MM.1S (cell line): ENCODE data around the gene DTX1.

Source experiments
- DNase-seq: peaks from one replicate; pipeline ENCODE4 v3.0.0-alpha.2; 2015
- H2AFZ ChIP-seq: fragments of 300-600 bp; sonication (generic); 2 replicates; pipeline ENCODE4 v1.6.0; 2016; ENCODE audit warnings: antibody characterized with exemption, low read length
- H3F3A ChIP-seq: fragments of 300-600 bp; sonication (generic); 2 replicates; pipeline ENCODE4 v1.6.1; 2016; ENCODE audit warnings: mild to moderate bottlenecking, antibody characterized with exemption, low read length, moderate library complexity, mixed read lengths; ENCODE audit not compliant: insufficient read depth
- H3K27ac ChIP-seq: fragments of 300-600 bp; sonication (generic); 2 replicates; pipeline ENCODE4 v1.5.1; 2016; ENCODE audit warnings: mild to moderate bottlenecking, low read length
- H3K27me3 ChIP-seq: fragments of 300-600 bp; sonication (generic); replicated peaks from 2 replicates; pipeline ENCODE4 v1.6.0; 2016; ENCODE audit warnings: low read length; ENCODE audit not compliant: insufficient read depth
- H3K36me3 ChIP-seq: fragments of 300-600 bp; sonication (generic); replicated peaks from 2 replicates; pipeline ENCODE4 v1.6.1; 2016; ENCODE audit warnings: mild to moderate bottlenecking, low read length, mixed read lengths; ENCODE audit not compliant: insufficient read depth
- H3K4me1 ChIP-seq: fragments of 300-600 bp; sonication (generic); 2 replicates; pipeline ENCODE4 v1.6.1; 2016; ENCODE audit warnings: low read length, mixed read lengths
- H3K4me2 ChIP-seq: fragments of 300-600 bp; sonication (generic); 2 replicates; pipeline ENCODE4 v1.6.0; 2016; ENCODE audit warnings: low read depth, low read length
- H3K4me3 ChIP-seq: fragments of 300-600 bp; sonication (generic); 2 replicates; pipeline ENCODE4 v1.5.1; 2016; ENCODE audit warnings: low read length, mixed read lengths
- H3K79me2 ChIP-seq: fragments of 300-600 bp; sonication (generic); 2 replicates; pipeline ENCODE4 v1.6.1; 2016; ENCODE audit warnings: mixed run types, low read length, mixed read lengths
- H3K9ac ChIP-seq: fragments of 300-600 bp; sonication (generic); 2 replicates; pipeline ENCODE4 v1.6.1; 2016; ENCODE audit warnings: low read length, mixed read lengths
- H3K9me2 ChIP-seq: fragments of 300-600 bp; sonication (generic); replicated peaks from 2 replicates; pipeline ENCODE4 v1.6.1; 2016; ENCODE audit warnings: mild to moderate bottlenecking, low read length, mixed read lengths; ENCODE audit not compliant: insufficient read depth
- H3K9me3 ChIP-seq: fragments of 300-600 bp; sonication (generic); replicated peaks from 2 replicates; pipeline ENCODE4 v1.6.1; 2016; ENCODE audit warnings: mild to moderate bottlenecking, low read length, mixed read lengths; ENCODE audit not compliant: insufficient read depth
- H4K20me1 ChIP-seq: fragments of 300-600 bp; sonication (generic); 2 replicates; pipeline ENCODE4 v1.6.1; 2016; ENCODE audit warnings: mild to moderate bottlenecking, low read length, moderate library complexity, mixed read lengths; ENCODE audit not compliant: insufficient read depth
- CTCF ChIP-seq: fragments of 300-600 bp; sonication (generic); IDR thresholded peaks from 2 replicates; pipeline ENCODE4 v1.5.1; 2016; ENCODE audit warnings: antibody characterized with exemption, low read length, mixed read lengths
- EZH2 ChIP-seq: fragments of 300-600 bp; sonication (generic); optimal IDR thresholded peaks from 2 replicates; pipeline ENCODE3; 2017; ENCODE audit warnings: low read depth, mild to moderate bottlenecking, antibody characterized with exemption, low read length, mixed read lengths
- EZH2phosphoT487 ChIP-seq: fragments of 300-600 bp; sonication (generic); IDR thresholded peaks from 2 replicates; pipeline ENCODE4 v1.6.1; 2018; ENCODE audit warnings: antibody characterized with exemption, low read length

Gene DTX1

GRCh38 chr12:113145720-113146551, 89.4 kb downstream of the DTX1 start:
- no peaks in the 10 kb centered on the region for H4K20me1 ChIP-seq
- H3K9ac ChIP-seq = no peak overlapping the region
- no peaks in the 10 kb centered on the region for H3K4me1 ChIP-seq
- H2AFZ ChIP-seq = no peak overlapping the region
- no peak for TF ChIP-seq EZH2
- no peak for TF ChIP-seq CTCF
- no peak for TF ChIP-seq EZH2phosphoT487
- H3F3A ChIP-seq = no peaks in the 10 kb centered on the region
- no peaks in the 10 kb centered on the region for H3K9me3 ChIP-seq
- H3K9me2 ChIP-seq = no peaks in the 10 kb centered on the region
- H3K4me3 ChIP-seq = no peak overlapping the region
- H3K4me2 ChIP-seq = no peak overlapping the region
- H3K27ac ChIP-seq = no peak overlapping the region
- no peaks in the 10 kb centered on the region for H3K36me3 ChIP-seq
- no peaks in the 10 kb centered on the region for H3K79me2 ChIP-seq
- no peak for DNase-seq
- no peaks in the 10 kb centered on the region for H3K27me3 ChIP-seq

- no peaks in the 10 kb centered on the region; the same call in 1 of the 2 replicates for H3K27me3 ChIP-seq
- H4K20me1 ChIP-seq = no peaks in the 10 kb centered on the region
- H3K9me3 ChIP-seq = no peaks in the 10 kb centered on the region
- no peak for TF ChIP-seq EZH2
- no peak for TF ChIP-seq EZH2phosphoT487
- TF ChIP-seq CTCF = no peak
- H2AFZ ChIP-seq = no peak overlapping the region
- H3K9me2 ChIP-seq = no peaks in the 10 kb centered on the region
- H3K9ac ChIP-seq = no peak overlapping the region
- no peaks in the 10 kb centered on the region for H3K79me2 ChIP-seq
- H3F3A ChIP-seq = no peaks in the 10 kb centered on the region
- H3K4me3 ChIP-seq = no peak overlapping the region
- H3K36me3 ChIP-seq = no peaks in the 10 kb centered on the region
- DNase-seq = no peak
- H3K27ac ChIP-seq = no peak overlapping the region
- H3K4me1 ChIP-seq = no peaks in the 10 kb centered on the region
- H3K4me2 ChIP-seq = no peak overlapping the region
These were observed 90.5 kb downstream of the DTX1 start for GRCh38 chr12:113146999-113147398.
